Central memory CD4-positive, alpha-beta T cell (primary cell): ENCODE results near the gene ADGRD2.

Source experiments
- DNase-seq: peaks from one replicate; pipeline ENCODE4 v3.0.0; 2022

Gene ADGRD2

DNA sequence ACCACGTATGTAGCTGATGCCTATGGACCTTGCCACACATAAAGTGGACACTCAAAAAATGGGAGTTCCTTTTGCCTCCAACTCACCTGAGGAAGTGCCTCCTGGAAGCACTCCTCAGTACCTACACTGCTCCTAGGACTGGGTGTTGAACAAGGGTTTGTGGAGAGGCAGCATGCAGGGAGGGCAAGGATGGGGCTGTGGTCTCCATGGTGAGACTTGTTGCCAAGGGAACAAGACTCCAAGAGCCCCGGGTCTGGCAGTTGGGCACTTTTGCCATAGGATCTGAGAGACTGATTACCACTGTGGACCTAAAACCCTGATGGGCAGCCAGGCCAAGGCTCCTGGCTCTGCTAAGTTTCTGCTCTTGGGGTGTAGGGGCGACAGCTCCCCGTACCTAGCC is 63.9 kb downstream of the ADGRD2 start:
- no peak for DNase-seq

GRCh38 chr9:124514874-124515273 is 64.6 kb downstream of the ADGRD2 start:
- no peak for DNase-seq

DNA sequence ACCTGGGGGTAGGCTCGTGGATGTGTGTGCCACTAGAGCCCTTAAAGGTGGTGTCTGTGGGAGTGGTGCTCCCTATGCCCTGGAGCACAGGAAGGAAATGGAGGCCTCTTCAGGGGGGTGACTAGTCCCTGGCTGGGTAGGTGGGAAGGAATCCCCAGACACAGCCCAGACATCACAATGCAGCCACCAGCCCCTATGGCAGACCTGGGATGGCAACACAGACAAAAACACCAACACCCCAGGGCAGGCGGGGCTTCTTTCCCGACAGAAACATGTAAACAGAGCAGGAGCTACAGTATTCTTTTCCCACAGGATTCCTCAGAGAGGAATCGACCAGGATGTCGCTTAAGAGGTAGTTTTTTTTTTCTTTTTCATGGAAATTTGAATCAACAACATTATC is 67.3 kb downstream of the ADGRD2 start:
- no peak for DNase-seq

- no peak for DNase-seq
Observed at GRCh38 chr9:124518116-124518515, 67.9 kb downstream of the ADGRD2 start.

DNA sequence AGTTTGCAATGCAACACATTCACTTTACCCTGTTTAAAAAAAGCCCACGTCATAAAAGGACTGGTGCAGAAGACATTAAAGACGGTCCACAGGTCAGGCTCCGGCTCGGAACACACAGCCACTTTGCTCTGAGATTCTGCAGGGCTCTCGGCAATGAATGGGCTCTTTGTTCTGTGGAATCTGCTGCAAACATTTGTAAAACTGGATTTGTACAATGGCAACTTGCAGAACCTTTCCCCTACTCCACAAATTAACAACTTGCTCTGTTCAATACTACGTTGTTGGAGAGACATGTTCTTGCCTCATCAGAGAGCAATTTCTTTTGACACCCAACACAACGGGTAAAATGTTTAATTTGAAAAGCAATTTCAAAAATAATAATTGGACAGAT is 70.0 kb downstream of the ADGRD2 start:
- DNase-seq: no peak

GRCh38 chr9:124521142-124521541 is 70.9 kb downstream of the ADGRD2 start:
- DNase-seq: no peak

DNA sequence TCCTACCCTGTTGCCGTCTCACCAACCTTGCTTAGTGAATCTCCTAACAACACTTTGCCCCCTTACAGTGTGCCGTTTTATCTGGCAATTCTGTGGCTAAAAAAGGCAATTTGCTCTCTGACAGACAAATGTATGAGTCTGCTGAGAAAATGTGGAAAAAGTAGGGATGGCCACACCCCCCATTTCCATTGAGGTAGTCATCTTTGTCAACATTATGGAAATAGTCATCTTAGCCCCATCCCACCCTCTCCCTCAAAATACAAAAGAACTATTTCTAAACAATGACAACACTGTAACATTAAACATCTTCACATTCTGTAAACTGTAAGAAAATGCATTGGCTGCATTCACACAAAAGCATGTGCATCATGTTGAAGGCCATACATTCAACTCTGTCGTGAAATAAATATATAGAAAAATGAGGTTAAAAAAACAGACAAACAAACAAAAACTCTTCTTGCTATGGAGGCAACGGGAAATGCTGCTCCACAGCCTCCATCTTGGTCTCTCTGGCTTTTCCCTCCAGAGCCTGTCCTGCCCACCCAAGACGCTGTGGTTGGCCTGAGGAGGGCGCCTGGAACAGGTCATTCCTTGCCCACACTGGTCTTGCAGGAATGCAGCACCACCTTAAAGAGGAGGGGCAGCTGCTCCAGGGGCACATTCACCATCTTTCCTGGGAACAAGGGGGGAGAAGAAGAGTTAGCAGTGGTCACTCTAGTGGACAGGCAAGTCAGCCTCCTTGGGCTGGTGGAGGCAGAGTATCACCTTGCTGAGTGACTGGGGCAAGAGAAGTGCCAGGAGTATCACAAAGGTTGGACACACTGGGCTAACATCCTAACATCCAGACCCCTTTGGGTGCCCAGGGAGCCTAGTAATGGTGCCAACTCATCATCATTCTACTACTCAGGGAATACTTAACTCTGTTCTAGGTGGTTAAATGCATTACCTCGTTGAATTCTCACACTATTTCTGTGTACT is 72.2 kb downstream of the ADGRD2 start:
- DNase-seq: no peak

GRCh38 chr9:124526174-124526573 is 75.9 kb downstream of the ADGRD2 start:
- no peak for DNase-seq

DNA sequence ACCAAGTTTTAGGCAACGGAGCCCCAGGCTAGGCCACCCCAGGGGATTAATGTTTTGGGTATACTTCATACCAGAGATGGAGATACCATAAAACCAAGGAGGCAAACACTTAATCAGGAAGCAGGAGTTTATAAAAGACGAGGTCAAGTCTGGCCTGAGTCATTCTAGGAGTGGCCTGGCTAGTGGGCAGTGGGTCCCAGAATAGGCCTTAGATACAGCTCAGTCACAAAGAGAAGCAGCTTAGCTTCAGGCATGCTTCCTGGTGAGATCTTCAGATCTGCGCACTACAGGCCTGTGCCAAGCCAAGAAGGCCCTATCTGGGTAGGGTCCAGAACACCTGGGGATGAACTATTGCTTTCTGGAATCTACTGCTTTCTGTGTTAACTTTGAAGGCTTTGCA is 77.5 kb downstream of the ADGRD2 start:
- no peak for DNase-seq
